IPS-15b (cell line): ENCODE data around the gene MS4A6A.

ENCODE experiments used
- H3K27me3 ChIP-seq: one replicate; pipeline ENCODE4 v1.6.1; 2013; ENCODE audit warnings: low read length; ENCODE audit not compliant: control insufficient read depth, insufficient read depth
- H3K36me3 ChIP-seq: one replicate; pipeline ENCODE4 v1.6.1; 2013; ENCODE audit warnings: low read length; ENCODE audit not compliant: control insufficient read depth, insufficient read depth
- H3K4me1 ChIP-seq: one replicate; pipeline ENCODE4 v1.6.1; 2013; ENCODE audit warnings: mild to moderate bottlenecking, low read length; ENCODE audit not compliant: control insufficient read depth, insufficient read depth
- H3K4me3 ChIP-seq: one replicate; pipeline ENCODE4 v1.5.1; 2013; ENCODE audit warnings: low read depth, low read length
- H3K9ac ChIP-seq: one replicate; pipeline ENCODE4 v1.6.1; 2013; ENCODE audit warnings: low read depth, mild to moderate bottlenecking, low read length
- H3K9me3 ChIP-seq: one replicate; pipeline ENCODE4 v1.6.1; 2013; ENCODE audit warnings: mild to moderate bottlenecking, low read length; ENCODE audit not compliant: control insufficient read depth, insufficient read depth

MS4A6A gene

GRCh38 chr11:60125956-60126585 is 56.8 kb downstream of the MS4A6A start:
- no peaks in the 10 kb centered on the region for H3K9me3 ChIP-seq

GRCh38 chr11:60124802-60125432 is 58.0 kb downstream of the MS4A6A start:
- Histone ChIP-seq H3K9me3 (no peaks in the 10 kb centered on the region), H3K4me1 (peaks cover 6% of the 10 kb centered on the region), H3K9ac (no peak overlapping the region), H3K27me3 (no peaks in the 10 kb centered on the region), H3K36me3 (no peaks in the 10 kb centered on the region), H3K4me3 (no peak overlapping the region)

More at GRCh38 chr11:60125956-60126585, 56.8 kb downstream of the MS4A6A start:
- H3K4me1 ChIP-seq = peaks cover under 1% of the 10 kb centered on the region
- H3K4me3 ChIP-seq = no peak overlapping the region
- H3K9ac ChIP-seq = no peak overlapping the region
- H3K36me3 ChIP-seq = no peaks in the 10 kb centered on the region
- H3K27me3 ChIP-seq = no peaks in the 10 kb centered on the region
